Ramos (cell line): ENCODE results near the gene FNDC3B.

Source experiments
- in situ Hi-C: fragments of 300-500 bp; cut with MboI; formaldehyde crosslinking; loops from one replicate; pipeline ENCODE4 v1.14.3; 2022; ENCODE audit warnings: low sequenced_read_pairs; ENCODE audit not compliant: unreplicated experiment

The FNDC3B gene

GRCh38 chr3:172051310-172051956, 12.1 kb downstream of the FNDC3B start:
- in situ Hi-C loops, result no loop called here

- in situ Hi-C loops, result no loop called here
Measured at GRCh38 chr3:172051957-172052354, 12.6 kb downstream of the FNDC3B start.

- in situ Hi-C loops, result no loop called here
Measured at GRCh38 chr3:172052405-172052804, 13.0 kb downstream of the FNDC3B start.

GRCh38 chr3:172054115-172054764, 14.9 kb downstream of the FNDC3B start:
- in situ Hi-C loops, result no loop called here

GRCh38 chr3:172056416-172056815, 17.0 kb downstream of the FNDC3B start:
- in situ Hi-C loops, result no loop called here

GRCh38 chr3:172057059-172057458, 17.7 kb downstream of the FNDC3B start:
- in situ Hi-C loops, result no loop called here

- in situ Hi-C loops, result no loop called here
Measured at GRCh38 chr3:172057624-172058327, 18.4 kb downstream of the FNDC3B start.

- in situ Hi-C loops, result no loop called here
Measured at GRCh38 chr3:172059532-172059931, 20.2 kb downstream of the FNDC3B start.

GRCh38 chr3:172060234-172060633, 20.9 kb downstream of the FNDC3B start:
- in situ Hi-C loops, result no loop called here

- in situ Hi-C loops, result no loop called here
Measured at GRCh38 chr3:172061724-172062184, 22.4 kb downstream of the FNDC3B start.

GRCh38 chr3:172062761-172063160, 23.4 kb downstream of the FNDC3B start:
- in situ Hi-C loops, result no loop called here

- in situ Hi-C loops, result no loop called here
Measured at GRCh38 chr3:172063456-172064432, 24.4 kb downstream of the FNDC3B start.

GRCh38 chr3:172065527-172065926, 26.1 kb downstream of the FNDC3B start:
- in situ Hi-C loops, result no loop called here

GRCh38 chr3:172065967-172066762, 26.8 kb downstream of the FNDC3B start:
- in situ Hi-C loops, result no loop called here

GRCh38 chr3:172066880-172067796, 27.8 kb downstream of the FNDC3B start:
- in situ Hi-C loops, result no loop called here

GRCh38 chr3:172067837-172068440, 28.6 kb downstream of the FNDC3B start:
- in situ Hi-C loops, result no loop called here

- in situ Hi-C loops, result no loop called here
Measured at GRCh38 chr3:172068977-172069376, 29.6 kb downstream of the FNDC3B start.

- in situ Hi-C loops, result no loop called here
Measured at GRCh38 chr3:172069478-172069877, 30.1 kb downstream of the FNDC3B start.
